ENCODE data around the gene PTPN18.

DNA sequence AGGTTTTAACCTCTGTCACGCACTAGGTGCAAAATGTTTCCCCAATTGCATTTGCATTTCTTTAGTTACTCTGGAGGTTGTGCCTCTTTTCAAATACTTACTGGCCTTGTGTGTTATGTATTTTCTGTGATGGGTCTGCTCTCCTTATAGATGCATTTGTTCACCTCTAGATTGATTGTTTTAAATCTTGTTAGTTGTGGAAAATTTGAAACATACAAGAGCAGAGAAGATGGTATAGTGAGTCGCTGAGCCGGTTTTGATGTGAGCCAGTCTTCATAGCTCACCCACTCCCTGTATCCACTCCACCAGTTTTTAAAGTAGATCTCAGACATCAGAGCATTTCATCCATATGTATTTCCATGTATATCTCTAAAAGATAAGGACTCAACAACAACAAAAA lies 6.7 kb upstream of the PTPN18 start:
- TF ChIP-seq, protein P1, sequence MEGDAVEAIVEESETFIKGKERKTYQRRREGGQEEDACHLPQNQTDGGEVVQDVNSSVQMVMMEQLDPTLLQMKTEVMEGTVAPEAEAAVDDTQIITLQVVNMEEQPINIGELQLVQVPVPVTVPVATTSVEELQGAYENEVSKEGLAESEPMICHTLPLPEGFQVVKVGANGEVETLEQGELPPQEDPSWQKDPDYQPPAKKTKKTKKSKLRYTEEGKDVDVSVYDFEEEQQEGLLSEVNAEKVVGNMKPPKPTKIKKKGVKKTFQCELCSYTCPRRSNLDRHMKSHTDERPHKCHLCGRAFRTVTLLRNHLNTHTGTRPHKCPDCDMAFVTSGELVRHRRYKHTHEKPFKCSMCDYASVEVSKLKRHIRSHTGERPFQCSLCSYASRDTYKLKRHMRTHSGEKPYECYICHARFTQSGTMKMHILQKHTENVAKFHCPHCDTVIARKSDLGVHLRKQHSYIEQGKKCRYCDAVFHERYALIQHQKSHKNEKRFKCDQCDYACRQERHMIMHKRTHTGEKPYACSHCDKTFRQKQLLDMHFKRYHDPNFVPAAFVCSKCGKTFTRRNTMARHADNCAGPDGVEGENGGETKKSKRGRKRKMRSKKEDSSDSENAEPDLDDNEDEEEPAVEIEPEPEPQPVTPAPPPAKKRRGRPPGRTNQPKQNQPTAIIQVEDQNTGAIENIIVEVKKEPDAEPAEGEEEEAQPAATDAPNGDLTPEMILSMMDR (conservative IDR thresholded peaks at IDR 0.05; ENCODE audit: low read length): no peak
- TF ChIP-seq EZH2phosphoT487 (IDR thresholded peaks at IDR 0.05; ENCODE audit: borderline replicate concordance): no peak
